Measurements from ENCODE around the gene DCC.

The DCC gene

GRCh38 chr18:53025247-53025646 lies 685.2 kb downstream of the DCC start:
- CTCF ChIA-PET: interaction anchor here (0.7 kb wide), 1 partner anchor 425 kb away, joined by 3 read pairs; no protein-coding TSS in a partner anchor
- POLR2A ChIA-PET (ENCODE audit: low non-redundant PET): no interaction called here
- no peak overlapping the region for H3K27ac ChIP-seq
- no peak for TF ChIP-seq CTCF (conservative IDR thresholded peaks at IDR 0.05; ENCODE audit: low read depth)
- DNase-seq (ENCODE audit: low spot score): no peak

GRCh38 chr18:53028565-53028964 lies 688.6 kb downstream of the DCC start:
- ChIA-PET CTCF (no interaction called here), POLR2A (ENCODE audit: low non-redundant PET) (no interaction called here)
- no peak overlapping the region for H3K27ac ChIP-seq
- no peak for DNase-seq (ENCODE audit: low spot score)
- no peak for TF ChIP-seq CTCF (conservative IDR thresholded peaks at IDR 0.05; ENCODE audit: low read depth)

- no peak for TF ChIP-seq CTCF (conservative IDR thresholded peaks at IDR 0.05; ENCODE audit: low read depth)
- POLR2A ChIA-PET (ENCODE audit: low non-redundant PET): no interaction called here
- no peak overlapping the region for H3K27ac ChIP-seq
- CTCF ChIA-PET: interaction anchor here (0.8 kb wide), 1 partner anchor 1118 kb away, joined by 3 read pairs; no protein-coding TSS in a partner anchor
- DNase-seq (ENCODE audit: low spot score): no peak
These were observed 693.1 kb downstream of the DCC start for GRCh38 chr18:53033128-53033527.

GRCh38 chr18:53038608-53039007 lies 698.6 kb downstream of the DCC start:
- ChIA-PET CTCF (no interaction called here), POLR2A (ENCODE audit: low non-redundant PET) (no interaction called here)
- TF ChIP-seq CTCF (conservative IDR thresholded peaks at IDR 0.05; ENCODE audit: low read depth): no peak
- DNase-seq (ENCODE audit: low spot score): no peak
- H3K27ac ChIP-seq: no peak overlapping the region

- DNase-seq (ENCODE audit: low spot score): no peak
These were observed 700.3 kb downstream of the DCC start for GRCh38 chr18:53040286-53040685.

GRCh38 chr18:53056064-53056463 lies 716.1 kb downstream of the DCC start:
- no peak for TF ChIP-seq CTCF (conservative IDR thresholded peaks at IDR 0.05; ENCODE audit: low read depth)
- no peak overlapping the region for H3K27ac ChIP-seq
- ChIA-PET POLR2A (ENCODE audit: low non-redundant PET) (no interaction called here), CTCF (no interaction called here)
- no peak for DNase-seq (ENCODE audit: low spot score)

More at GRCh38 chr18:53040286-53040685, 700.3 kb downstream of the DCC start:
- ChIA-PET CTCF (no interaction called here), POLR2A (ENCODE audit: low non-redundant PET) (no interaction called here)
- H3K27ac ChIP-seq: no peak overlapping the region
- TF ChIP-seq CTCF (conservative IDR thresholded peaks at IDR 0.05; ENCODE audit: low read depth): no peak

GRCh38 chr18:53070788-53071187 lies 730.8 kb downstream of the DCC start:
- no peak for TF ChIP-seq CTCF (conservative IDR thresholded peaks at IDR 0.05; ENCODE audit: low read depth)
- H3K27ac ChIP-seq: no peak overlapping the region
- POLR2A ChIA-PET (ENCODE audit: low non-redundant PET): no interaction called here
- CTCF ChIA-PET: no interaction called here
- DNase-seq (ENCODE audit: low spot score): no peak

Measured in RWPE1 (cell line).